Neural cell (in vitro differentiated cells): ENCODE results near the gene PPP2R5E. TPM values are rescaled to one million over a fixed set of nuclear protein-coding genes. Genes with fewer than 3 reads are reported as not detected.

Experiments used
- H2AFZ ChIP-seq: fragments of 200-600, 300-800 bp; sonication (generic), shearing (Covaris generic); 2 replicates; pipeline ENCODE4 v1.6.0; 2014; ENCODE audit warnings: low read depth, mild to moderate bottlenecking, antibody characterized with exemption, low read length, moderate library complexity
- H3F3A ChIP-seq: fragments of 200-600 bp; shearing (Covaris generic); 2 replicates; pipeline ENCODE4 v1.6.1; 2016; ENCODE audit warnings: mild to moderate bottlenecking, moderate library complexity, mixed read lengths, antibody characterized with exemption, low read length; ENCODE audit not compliant: insufficient read depth, poor library complexity, severe bottlenecking
- H3K27ac ChIP-seq: fragments of 200-600, 300-800 bp; sonication (generic), shearing (Covaris generic); 2 replicates; pipeline ENCODE4 v1.5.1; 2014; ENCODE audit warnings: mild to moderate bottlenecking, low read length, moderate library complexity
- H3K27me3 ChIP-seq: fragments of 300-800, 200-600 bp; sonication (generic), shearing (Covaris generic); 2 replicates; pipeline ENCODE4 v1.6.0; 2014; ENCODE audit warnings: mild to moderate bottlenecking, low read depth, low read length, moderate library complexity; ENCODE audit not compliant: insufficient read depth
- H3K36me3 ChIP-seq: fragments of 300-800, 200-600 bp; sonication (generic), shearing (Covaris generic); 2 replicates; pipeline ENCODE4 v1.5.1; 2014; ENCODE audit warnings: mild to moderate bottlenecking, antibody characterized with exemption, low read length, moderate library complexity; ENCODE audit not compliant: insufficient read depth
- H3K4me2 ChIP-seq: fragments of 300-800, 200-600 bp; sonication (generic), shearing (Covaris generic); 2 replicates; pipeline ENCODE4 v1.6.0; 2014; ENCODE audit warnings: mild to moderate bottlenecking, low read length
- H3K4me3 ChIP-seq: fragments of 300-800, 200-600 bp; sonication (generic), shearing (Covaris generic); 2 replicates; pipeline ENCODE4 v1.5.1; 2014; ENCODE audit warnings: mild to moderate bottlenecking, low read length, moderate library complexity
- H3K79me2 ChIP-seq: fragments of 200-600 bp; shearing (Covaris generic); replicated peaks from 2 replicates; pipeline ENCODE4 v1.6.0; 2014; ENCODE audit warnings: mild to moderate bottlenecking, low read length, moderate library complexity; ENCODE audit not compliant: insufficient read depth
- H3K9ac ChIP-seq: fragments of 300-800, 200-600 bp; sonication (generic), shearing (Covaris generic); 2 replicates; pipeline ENCODE4 v1.6.1; 2016; ENCODE audit warnings: mild to moderate bottlenecking, low read length, mixed read lengths
- H3K9me2 ChIP-seq: fragments of 200-600 bp; shearing (Covaris generic); 2 replicates; pipeline ENCODE4 v1.6.1; 2016; ENCODE audit warnings: mild to moderate bottlenecking, low read length, mixed read lengths; ENCODE audit not compliant: insufficient read depth
- H3K9me3 ChIP-seq: fragments of 200-600, 300-800 bp; sonication (generic), shearing (Covaris generic); 2 replicates; pipeline ENCODE4 v1.6.1; 2016; ENCODE audit warnings: mild to moderate bottlenecking, mixed run types, low read length, moderate library complexity, mixed read lengths
- H4K20me1 ChIP-seq: fragments of 200-600 bp; shearing (Covaris generic); 2 replicates; pipeline ENCODE4 v1.6.1; 2016; ENCODE audit warnings: mild to moderate bottlenecking, mixed run types; ENCODE audit not compliant: insufficient read depth
- CTCF ChIP-seq: fragments of 450-650 bp; IDR thresholded peaks from 2 replicates; pipeline ENCODE4 v1.5.1; 2014; ENCODE audit warnings: antibody characterized with exemption, mild to moderate bottlenecking, moderate library complexity; ENCODE audit not compliant: poor library complexity, severe bottlenecking
- EP300 ChIP-seq: fragments of 450-650 bp; conservative IDR thresholded peaks from 2 replicates; pipeline ENCODE4 v1.6.1; 2014; ENCODE audit warnings: antibody characterized with exemption, mild to moderate bottlenecking, moderate library complexity; ENCODE audit not compliant: poor library complexity, severe bottlenecking
- EZH2 ChIP-seq: fragments of 200-600, 300-800 bp; shearing (Covaris generic), sonication (generic); IDR thresholded peaks from 2 replicates; pipeline ENCODE4 v1.6.1; 2014; ENCODE audit warnings: antibody characterized with exemption, low read length, borderline replicate concordance, mild to moderate bottlenecking; ENCODE audit not compliant: insufficient read depth, poor library complexity, severe bottlenecking
- MXI1 ChIP-seq: fragments of 450-650 bp; conservative IDR thresholded peaks from 2 replicates; pipeline ENCODE4 v1.6.1; 2014; ENCODE audit warnings: antibody characterized with exemption, mild to moderate bottlenecking; ENCODE audit not compliant: poor library complexity, severe bottlenecking
- POLR2AphosphoS5 ChIP-seq: IDR thresholded peaks from 2 replicates; pipeline ENCODE4 v1.6.1; 2012
- RAD21 ChIP-seq: fragments of 450-650 bp; conservative IDR thresholded peaks from 2 replicates; pipeline ENCODE4 v1.6.1; 2014; ENCODE audit warnings: antibody characterized with exemption, mild to moderate bottlenecking, moderate library complexity
- REST ChIP-seq: IDR thresholded peaks from 2 replicates; pipeline ENCODE4 v1.6.1; 2012; ENCODE audit warnings: borderline replicate concordance
- SMC3 ChIP-seq: fragments of 450-650 bp; conservative IDR thresholded peaks from 2 replicates; pipeline ENCODE4 v1.6.1; 2014; ENCODE audit warnings: antibody characterized with exemption, mild to moderate bottlenecking, moderate library complexity; ENCODE audit not compliant: poor library complexity
- TAF1 ChIP-seq: IDR thresholded peaks from 2 replicates; pipeline ENCODE4 v1.6.1; 2012; ENCODE audit warnings: low read depth
- polyA plus RNA-seq: library from polyadenylated mRNA; depleted of rRNA; stranded (reverse); fragments of >200 nt; gene quantifications from 2 replicates; pipeline ENCODE4 v1.2.3, GENCODE V29; 2014

The PPP2R5E gene
- polyA plus RNA-seq, 1 donor from 2014 or later, result 26.7 TPM

- Histone ChIP-seq H3K9ac (no peak overlapping the region), H3K9me3 (no peaks in the 10 kb centered on the region), H3K4me2 (no peak overlapping the region), H3K9me2 (no peaks in the 10 kb centered on the region), H3F3A (no peaks in the 10 kb centered on the region), H3K27me3 (no peaks in the 10 kb centered on the region), H3K36me3 (no peaks in the 10 kb centered on the region), H3K79me2 (peaks cover 49% of the 10 kb centered on the region), H2AFZ (no peak overlapping the region), H3K27ac (no peak overlapping the region), H3K4me3 (no peak overlapping the region), H4K20me1 (no peaks in the 10 kb centered on the region)
- TF ChIP-seq CTCF, result no peak
- no peak for TF ChIP-seq SMC3
- no peak for TF ChIP-seq MXI1
- no peak for TF ChIP-seq POLR2AphosphoS5
- TF ChIP-seq EZH2, result no peak
Measured at GRCh38 chr14:63477556-63477955, 65.6 kb downstream of the PPP2R5E start.

GRCh38 chr14:63475761-63476160 lies 67.4 kb downstream of the PPP2R5E start:
- Histone ChIP-seq H2AFZ (no peak overlapping the region), H3K9me3 (no peaks in the 10 kb centered on the region), H3K27ac (no peak overlapping the region), H3F3A (no peaks in the 10 kb centered on the region), H3K36me3 (no peaks in the 10 kb centered on the region), H4K20me1 (no peaks in the 10 kb centered on the region), H3K4me2 (no peak overlapping the region), H3K9ac (no peak overlapping the region), H3K27me3 (no peaks in the 10 kb centered on the region), H3K9me2 (no peaks in the 10 kb centered on the region), H3K79me2 (peaks cover 38% of the 10 kb centered on the region), H3K4me3 (no peak overlapping the region)
- TF ChIP-seq POLR2AphosphoS5 (no peak), TAF1 (no peak), REST (no peak), MXI1 (no peak), RAD21 (no peak), CTCF (no peak), EZH2 (no peak), EP300 (no peak), SMC3 (no peak)
